Stimulated activated naive B cell treated with anti-CD40 and anti-IgM and Interleukin-4, amounts not matched to agents 10 μg/mL and 1 μg/mL and 100 μg/mL, for 72 hours (primary cell): ENCODE measurements around the gene REXO4.

Experiments
- ATAC-seq, 2 donors: fragments of 150-1000 bp; cut with Tn5 transposase; replicated peaks; 2 replicates each; pipeline ENCODE4 v1.10.0; 2021; ENCODE audit warnings: moderate library complexity in 1 of 2
- DNase-seq: peaks from one replicate; pipeline ENCODE4 v3.0.0; 2021
- H3K27ac Mint-ChIP-seq: one replicate; pipeline ENCODE4 v1.8.0; 2022; ENCODE audit warnings: mild to moderate bottlenecking, mixed read lengths
- H3K27me3 Mint-ChIP-seq, 2 donors: one replicate each; pipeline ENCODE4 v1.8.0; 2022; ENCODE audit warnings: mixed read lengths in 2 of 2
- H3K36me3 Mint-ChIP-seq, 2 donors: one replicate each; pipeline ENCODE4 v1.8.0; 2022; ENCODE audit warnings: mixed read lengths in 2 of 2, mild to moderate bottlenecking in 1 of 2
- H3K4me1 Mint-ChIP-seq, 2 donors: one replicate each; pipeline ENCODE4 v1.8.0; 2022; ENCODE audit warnings: mixed read lengths in 2 of 2, mild to moderate bottlenecking in 1 of 2
- H3K4me3 Mint-ChIP-seq, 2 donors: one replicate each; pipeline ENCODE4 v1.8.0; 2022; ENCODE audit warnings: mild to moderate bottlenecking in 2 of 2, mixed read lengths in 2 of 2, moderate library complexity in 1 of 2
- H3K9me3 Mint-ChIP-seq, 2 donors: one replicate each; pipeline ENCODE4 v1.8.0; 2022; ENCODE audit warnings: mixed read lengths in 2 of 2, mild to moderate bottlenecking in 1 of 2

The REXO4 gene

DNA sequence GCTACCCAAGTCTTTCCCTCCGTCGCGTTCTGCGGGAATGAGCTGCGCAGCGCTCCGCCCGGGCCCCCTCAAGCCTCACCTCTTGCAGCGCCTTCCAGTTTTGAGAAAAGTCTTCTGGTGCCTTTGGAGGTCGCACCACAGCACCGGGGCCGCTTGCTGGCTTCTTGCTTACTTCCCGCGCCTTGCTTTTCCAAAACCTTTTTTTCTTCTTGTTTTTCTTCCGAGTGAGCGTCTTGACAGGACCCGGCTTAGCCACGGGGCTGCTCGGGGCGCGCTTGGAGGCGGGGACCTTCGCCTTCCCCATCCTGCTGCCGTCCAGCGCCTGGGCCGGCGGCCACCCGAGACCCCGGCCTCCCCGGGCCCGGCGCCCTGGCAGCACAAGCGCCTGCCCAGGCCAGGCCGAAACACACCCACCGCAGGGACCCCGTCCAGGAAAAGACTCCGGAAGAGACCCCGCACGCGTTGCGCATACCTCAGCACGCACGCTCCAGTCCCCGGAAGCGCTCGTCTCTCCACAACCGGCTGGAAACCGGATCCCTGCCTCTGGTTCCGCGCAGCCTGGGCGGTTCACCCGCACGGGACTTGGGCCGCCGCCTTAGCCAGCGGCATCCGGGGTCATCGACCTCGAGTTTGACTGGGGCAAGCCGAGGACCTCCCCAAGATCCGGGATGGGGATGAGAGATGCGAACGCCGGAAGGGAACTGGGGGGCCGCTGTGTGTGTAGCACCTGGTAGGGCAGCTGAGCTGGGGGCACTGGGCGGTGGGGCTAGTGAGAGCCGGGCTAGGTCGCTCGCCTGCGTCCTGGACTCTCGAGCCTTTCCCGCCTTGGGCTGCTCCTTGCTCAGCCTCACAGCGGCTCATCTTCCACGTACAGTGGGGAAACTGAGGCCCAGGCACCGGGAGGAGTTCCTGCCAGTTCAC is at the start of gene REXO4:
REXO4 (minus strand) TSS at position 470 of the 921 bp plus-strand sequence; CDS start at position 304, 166 bp downstream.
- Mint-ChIP-seq H3K4me1 (peaks cover 54 to 81% of the 10 kb centered on the region in 2 donors), H3K36me3 (peaks cover 31 to 42% of the 10 kb centered on the region in 2 donors), H3K9me3 (peaks cover 7 to 8% of the 10 kb centered on the region in 2 donors), H3K27me3 (no peaks in the 10 kb centered on the region), H3K4me3 (peak within 1 kb of the TSS; percentile 92 to 96), H3K27ac (peak within 1 kb of the TSS; percentile 99)
- DNase-seq (peak; percentile 86), ATAC-seq (peak; percentile 77 to 85)

GRCh38 chr9:133467101-133467500 is 49.3 kb upstream of the REXO4 start:
- peaks cover 3 to 17% of the 10 kb centered on the region in 2 donors for H3K36me3 Mint-ChIP-seq
- DNase-seq = no peak

DNA sequence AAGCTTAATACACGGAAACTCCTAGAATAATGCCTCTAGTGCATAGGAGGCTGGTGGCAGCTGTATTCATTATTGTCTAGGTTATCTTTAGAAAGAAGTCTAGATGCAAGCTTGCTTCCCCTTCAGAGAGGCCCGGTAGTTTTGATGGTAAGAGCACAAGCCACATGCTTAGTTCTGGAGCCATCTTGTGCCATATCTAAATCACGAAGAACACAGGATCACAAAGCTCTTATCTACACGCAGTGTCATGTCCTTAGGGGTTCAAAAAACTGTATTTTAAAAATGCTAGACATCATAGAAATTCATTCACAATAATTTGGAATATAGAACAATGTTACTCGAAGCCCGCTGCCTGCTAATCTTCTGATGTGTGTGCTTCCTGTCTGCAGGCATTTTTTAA is 48.2 kb upstream of the REXO4 start:
- no peak overlapping the region for H3K27ac Mint-ChIP-seq
- H3K36me3 Mint-ChIP-seq = peaks cover 0 to 10% of the 10 kb centered on the region in 2 donors
- peaks cover 22 to 32% of the 10 kb centered on the region in 2 donors for H3K4me1 Mint-ChIP-seq
- no peaks in the 10 kb centered on the region for H3K9me3 Mint-ChIP-seq
- no peaks in the 10 kb centered on the region for H3K27me3 Mint-ChIP-seq
- DNase-seq = no peak
- no peak for ATAC-seq
- no peak overlapping the region for H3K4me3 Mint-ChIP-seq

More at GRCh38 chr9:133467101-133467500, 49.3 kb upstream of the REXO4 start:
- Mint-ChIP-seq H3K9me3 (no peaks in the 10 kb centered on the region), H3K4me3 (no peak overlapping the region), H3K27me3 (no peaks in the 10 kb centered on the region), H3K27ac (no peak overlapping the region), H3K4me1 (peaks cover 14 to 23% of the 10 kb centered on the region in 2 donors)
- no peak for ATAC-seq

- Mint-ChIP-seq H3K9me3 (no peaks in the 10 kb centered on the region), H3K4me1 (peaks cover 25 to 27% of the 10 kb centered on the region in 2 donors), H3K4me3 (no peak overlapping the region), H3K27ac (no peak overlapping the region), H3K36me3 (peaks cover 0 to 6% of the 10 kb centered on the region in 2 donors), H3K27me3 (no peaks in the 10 kb centered on the region)
- DNase-seq (no peak), ATAC-seq (no peak)
These were observed 46.8 kb upstream of the REXO4 start for GRCh38 chr9:133464638-133465037.

DNA sequence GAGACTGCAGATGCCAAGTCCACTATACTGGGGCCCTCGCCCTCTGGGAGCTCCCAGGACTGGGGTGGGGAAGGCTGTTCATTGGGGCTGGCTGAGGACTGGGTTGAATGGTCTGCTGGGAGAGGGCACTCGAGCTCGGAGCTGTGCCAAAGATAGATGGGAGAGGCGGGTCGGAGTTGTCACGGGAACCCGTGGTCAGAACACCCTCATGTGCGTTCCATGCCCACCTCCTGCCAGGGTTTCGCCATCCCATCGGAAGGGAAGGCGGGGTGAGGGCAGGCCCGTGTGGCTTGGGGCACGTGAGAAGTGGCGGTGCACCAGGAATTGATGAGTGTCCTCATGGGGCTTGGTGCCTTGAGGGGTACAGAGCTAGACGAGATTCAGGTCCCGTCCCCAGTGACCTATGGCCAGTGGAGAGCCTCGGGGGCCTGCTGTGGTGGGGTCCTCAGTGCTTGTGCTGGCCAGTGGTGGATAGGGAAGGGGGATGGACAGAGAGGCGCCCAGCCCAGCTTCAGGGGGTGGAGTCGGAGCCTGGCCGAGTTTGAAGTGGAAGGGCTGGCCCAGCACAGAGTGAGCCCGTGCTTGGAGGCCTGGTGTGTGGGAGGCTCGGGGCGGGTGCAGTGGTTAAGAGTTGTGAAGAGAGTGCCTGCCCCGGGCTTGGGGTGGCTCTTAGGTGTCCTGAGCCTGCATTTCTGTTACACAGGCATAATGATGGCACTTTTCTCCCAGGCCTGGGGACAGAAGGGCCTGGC is 46.2 kb upstream of the REXO4 start:
- DNase-seq (no peak), ATAC-seq (no peak)
- H3K27me3 Mint-ChIP-seq = no peaks in the 10 kb centered on the region
- H3K4me3 Mint-ChIP-seq = no peak overlapping the region
- no peak overlapping the region for H3K27ac Mint-ChIP-seq
- H3K9me3 Mint-ChIP-seq = no peaks in the 10 kb centered on the region
- peaks cover 23 to 31% of the 10 kb centered on the region in 2 donors for H3K4me1 Mint-ChIP-seq
- H3K36me3 Mint-ChIP-seq = peaks cover 0 to 6% of the 10 kb centered on the region in 2 donors

DNA sequence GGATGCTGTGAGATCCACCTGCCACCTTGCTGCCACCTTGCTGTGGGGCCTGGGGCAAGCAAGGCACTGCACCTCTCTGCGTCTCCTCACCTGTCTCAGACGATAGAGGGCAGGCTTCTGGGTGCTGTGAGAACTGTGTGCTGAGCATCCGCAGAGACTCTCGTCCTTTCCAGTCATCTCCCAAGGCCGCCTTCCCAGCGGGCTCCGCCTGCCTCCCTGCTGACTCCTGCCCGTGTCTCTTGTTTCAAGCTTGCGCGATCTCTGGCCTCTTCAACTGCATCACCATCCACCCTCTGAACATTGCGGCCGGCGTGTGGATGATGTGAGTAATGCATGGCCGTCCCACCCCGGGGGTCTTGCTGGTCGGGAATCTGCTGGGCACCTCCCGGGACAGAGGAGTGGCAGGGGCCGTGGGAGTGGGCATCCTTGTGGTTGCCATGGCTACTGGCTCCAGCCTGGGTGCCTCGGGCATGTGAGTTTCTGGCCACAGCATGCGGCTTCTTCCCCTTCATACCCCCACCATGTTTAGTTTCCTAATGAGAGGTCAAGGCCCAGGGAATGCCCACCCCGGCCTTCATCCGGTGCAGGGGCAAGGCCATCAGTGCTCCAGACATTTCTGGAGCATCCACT is 45.5 kb upstream of the REXO4 start:
- Mint-ChIP-seq H3K9me3 (no peaks in the 10 kb centered on the region), H3K27me3 (no peaks in the 10 kb centered on the region), H3K36me3 (peaks cover 0 to 6% of the 10 kb centered on the region in 2 donors), H3K4me3 (no peak overlapping the region), H3K27ac (no peak overlapping the region), H3K4me1 (peaks cover 23 to 34% of the 10 kb centered on the region in 2 donors)
- DNase-seq (no peak), ATAC-seq (no peak)

- Mint-ChIP-seq H3K36me3 (peaks cover 0 to 6% of the 10 kb centered on the region in 2 donors), H3K27ac (no peak overlapping the region), H3K9me3 (no peaks in the 10 kb centered on the region), H3K27me3 (no peaks in the 10 kb centered on the region), H3K4me1 (peaks cover 23 to 34% of the 10 kb centered on the region in 2 donors), H3K4me3 (no peak overlapping the region)
- DNase-seq (no peak), ATAC-seq (no peak)
These were observed 44.2 kb upstream of the REXO4 start for GRCh38 chr9:133461975-133462374.

DNA sequence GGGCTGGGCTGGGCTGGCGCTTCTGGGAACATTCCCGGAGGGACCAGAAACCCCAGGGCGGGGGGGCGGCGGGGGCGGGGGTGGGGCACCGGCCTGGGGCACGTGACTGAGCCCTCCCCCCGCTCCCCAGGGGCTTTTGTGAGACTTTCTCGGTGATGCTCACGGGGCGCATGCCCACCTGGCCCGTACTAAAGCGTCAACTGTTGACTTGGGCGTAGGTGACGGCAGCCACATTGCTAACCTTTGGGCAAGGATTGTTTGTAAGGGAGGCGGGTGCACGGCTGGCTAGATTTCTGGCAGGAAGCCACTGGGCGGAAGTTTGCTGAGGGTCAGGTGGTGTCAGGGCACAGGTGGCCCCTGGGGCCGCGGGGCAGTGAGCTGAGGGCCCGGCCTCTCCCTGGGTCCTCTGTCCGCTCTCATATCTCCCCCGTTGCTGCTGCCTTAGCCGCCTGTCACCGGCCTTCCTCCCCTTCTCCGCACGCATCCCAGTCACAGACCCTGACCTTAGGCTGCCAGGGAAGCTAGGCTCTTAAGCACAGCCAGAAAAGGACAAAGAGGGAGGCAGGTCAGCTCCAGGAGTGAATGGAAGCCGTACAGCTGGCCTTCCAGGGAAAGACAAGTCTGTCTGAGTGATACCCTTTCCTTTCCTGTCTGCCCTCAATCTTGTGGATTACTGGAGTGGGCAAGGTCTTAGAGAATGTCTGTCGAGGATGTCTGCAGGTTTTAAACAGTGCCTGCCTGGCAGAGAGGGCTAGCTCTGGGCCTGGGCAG is 42.8 kb upstream of the REXO4 start:
- H3K27ac Mint-ChIP-seq = peak overlapping the region; percentile 92
- H3K9me3 Mint-ChIP-seq = no peaks in the 10 kb centered on the region
- H3K4me1 Mint-ChIP-seq = peaks cover 23 to 34% of the 10 kb centered on the region in 2 donors
- H3K4me3 Mint-ChIP-seq = peak overlapping the region; percentile 83 to 100
- H3K27me3 Mint-ChIP-seq = no peaks in the 10 kb centered on the region
- peaks cover 0 to 6% of the 10 kb centered on the region in 2 donors for H3K36me3 Mint-ChIP-seq
- ATAC-seq (peak; percentile 62 to 66), DNase-seq (peak; percentile 81)

DNA sequence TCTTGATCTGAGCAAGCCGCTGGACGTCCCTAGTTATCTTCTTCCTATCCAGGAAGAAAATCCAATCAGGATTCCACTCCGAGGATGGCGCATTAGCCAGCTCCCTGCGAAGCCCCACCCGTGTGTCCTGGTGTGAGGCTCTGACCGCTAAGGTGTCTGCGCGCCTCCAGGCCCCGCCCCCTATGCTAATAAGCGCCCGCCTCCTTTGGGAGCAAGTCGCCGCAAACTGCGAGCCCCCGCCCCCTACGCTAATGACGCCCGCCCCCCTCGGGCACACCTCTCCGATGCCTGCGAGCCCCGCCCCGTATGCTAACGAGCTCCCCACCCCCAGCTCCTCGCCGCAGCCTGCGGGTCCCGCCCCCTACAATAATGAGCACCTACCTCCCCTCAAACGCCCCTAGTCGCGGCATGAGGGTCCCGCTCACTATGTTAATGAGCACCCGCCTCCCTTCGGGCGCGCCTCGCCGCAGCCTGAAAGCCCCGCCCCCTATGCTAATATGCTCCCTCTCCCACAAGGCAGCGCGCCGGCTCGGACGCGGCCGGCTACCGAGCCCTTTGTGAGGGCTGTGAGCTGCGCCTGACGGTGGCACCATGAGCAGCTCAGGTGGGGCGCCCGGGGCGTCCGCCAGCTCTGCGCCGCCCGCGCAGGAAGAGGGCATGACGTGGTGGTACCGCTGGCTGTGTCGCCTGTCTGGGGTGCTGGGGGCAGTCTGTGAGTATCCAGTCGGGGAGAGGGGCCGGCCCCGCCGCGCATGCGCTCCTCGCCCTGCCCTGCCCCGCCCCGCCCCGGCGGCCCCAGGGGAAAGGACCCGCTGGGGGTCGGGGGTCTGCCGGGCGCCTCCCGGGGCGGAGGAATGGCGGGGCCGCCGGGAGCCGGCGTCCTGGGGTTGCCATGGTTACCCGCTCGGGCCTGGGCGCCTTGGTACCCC is 41.9 kb upstream of the REXO4 start, which contains the start of gene CACFD1:
CACFD1 (plus strand) TSS at position 503 of the 929 bp plus-strand sequence; CDS start at position 592, 89 bp downstream.
- DNase-seq (peak; percentile 88), ATAC-seq (peak; percentile 83 to 85)
- no peaks in the 10 kb centered on the region for H3K27me3 Mint-ChIP-seq
- H3K9me3 Mint-ChIP-seq = no peaks in the 10 kb centered on the region
- peaks cover 0 to 6% of the 10 kb centered on the region in 2 donors for H3K36me3 Mint-ChIP-seq
- peak within 1 kb of the TSS; percentile 97 to 100 for H3K4me3 Mint-ChIP-seq
- peaks cover 22 to 34% of the 10 kb centered on the region in 2 donors for H3K4me1 Mint-ChIP-seq
- peak within 1 kb of the TSS; percentile 99 for H3K27ac Mint-ChIP-seq

- Mint-ChIP-seq H3K4me1 (peaks cover 20 to 29% of the 10 kb centered on the region in 2 donors), H3K4me3 (peak overlapping the region; percentile 97 to 100), H3K9me3 (no peaks in the 10 kb centered on the region), H3K27ac (no peak overlapping the region), H3K27me3 (no peaks in the 10 kb centered on the region), H3K36me3 (peaks cover 0 to under 1% of the 10 kb centered on the region in 2 donors)
- DNase-seq (no peak), ATAC-seq (no peak)
These were observed 41.0 kb upstream of the REXO4 start for GRCh38 chr9:133458643-133459312.

GRCh38 chr9:133457748-133458147 is 39.9 kb upstream of the REXO4 start:
- Mint-ChIP-seq H3K4me1 (peaks cover 20 to 23% of the 10 kb centered on the region in 2 donors), H3K9me3 (no peaks in the 10 kb centered on the region), H3K4me3 (no peak overlapping the region), H3K36me3 (no peaks in the 10 kb centered on the region), H3K27ac (no peak overlapping the region), H3K27me3 (no peaks in the 10 kb centered on the region)
- ATAC-seq = no peak
- no peak for DNase-seq

DNA sequence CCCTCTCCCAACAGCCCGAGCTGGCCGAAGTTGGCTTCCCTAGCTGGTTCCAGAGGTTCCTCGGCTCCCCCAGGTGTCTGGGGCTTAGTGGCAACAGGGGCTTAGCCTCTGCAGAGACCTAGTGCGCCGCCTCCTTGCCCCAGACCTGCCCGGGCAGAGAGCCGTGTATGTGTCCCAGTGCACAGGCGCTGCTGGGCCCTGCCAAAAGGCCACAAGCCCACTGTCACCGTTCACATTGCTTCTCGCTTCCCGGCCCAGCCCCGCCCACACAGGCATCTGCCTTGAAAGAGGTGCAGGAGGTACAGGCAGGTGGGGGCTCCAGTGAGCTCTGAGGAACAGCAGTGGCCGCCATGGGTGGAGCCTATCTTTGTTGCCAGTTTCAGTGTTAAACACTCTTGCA is 39.4 kb upstream of the REXO4 start:
- ATAC-seq (no peak), DNase-seq (no peak)
- H3K4me1 Mint-ChIP-seq = peaks cover 17 to 23% of the 10 kb centered on the region in 2 donors
- no peak overlapping the region for H3K4me3 Mint-ChIP-seq
- no peak overlapping the region for H3K27ac Mint-ChIP-seq
- no peaks in the 10 kb centered on the region for H3K27me3 Mint-ChIP-seq
- no peaks in the 10 kb centered on the region for H3K36me3 Mint-ChIP-seq
- no peaks in the 10 kb centered on the region for H3K9me3 Mint-ChIP-seq
